Keratinocyte (primary cell): ENCODE measurements around the gene PUS3. TPM values are rescaled to one million over a fixed set of nuclear protein-coding genes. Genes with fewer than 3 reads are reported as not detected.
"Not testable (repeated sequence)": the region's sequence is repeated elsewhere in the genome, so short reads cannot be mapped to it uniquely, and the experiment has no call there.

Experiments
- DNase-seq: peaks from one replicate; pipeline ENCODE4 v3.0.0-alpha.2; 2011; ENCODE audit warnings: low read depth, missing footprints, low spot score
- FAIRE-seq: peaks from 2 replicates; lab custom pipeline; 2011; peaks lifted over from hg19 to GRCh38; lab: Jason Lieb, UNC
- H2AFZ ChIP-seq: 2 replicates; pipeline ENCODE4 v1.6.0; 2012; ENCODE audit warnings: low read length, control low read depth, inconsistent platforms; ENCODE audit not compliant: control insufficient read depth
- H3K27ac ChIP-seq: 2 replicates; pipeline ENCODE4 v1.5.1; 2011; ENCODE audit warnings: low read length; ENCODE audit not compliant: control insufficient read depth, insufficient read depth
- H3K27me3 ChIP-seq: 3 replicates; pipeline ENCODE4 v1.6.0; 2011; ENCODE audit warnings: low read length; ENCODE audit not compliant: control insufficient read depth, insufficient read depth; ENCODE audit errors: extremely low read depth
- H3K36me3 ChIP-seq, 2 experiments: 2 replicates in 1 of 2; 3 replicates in 1 of 2; pipeline ENCODE4 v1.5.1; 2011; ENCODE audit warnings: low read length in 2 of 2, mild to moderate bottlenecking in 1 of 2; ENCODE audit not compliant: control insufficient read depth in 2 of 2, insufficient read depth in 2 of 2; ENCODE audit errors: extremely low read depth in 1 of 2
- H3K4me1 ChIP-seq: 3 replicates; pipeline ENCODE4 v1.5.1; 2011; ENCODE audit warnings: low read length; ENCODE audit not compliant: control insufficient read depth, insufficient read depth; ENCODE audit errors: extremely low read depth
- H3K4me2 ChIP-seq: 3 replicates; pipeline ENCODE4 v1.6.0; 2011; ENCODE audit warnings: low read depth, low read length; ENCODE audit not compliant: control insufficient read depth, insufficient read depth; ENCODE audit errors: extremely low read depth
- H3K4me3 ChIP-seq, 3 experiments: fragments of 200-600 bp in 1 of 3; sonication (generic) in 1 of 3; 2 replicates in 2 of 3; 3 replicates in 1 of 3; pipeline ENCODE4 v1.5.1; 2011 to 2016; ENCODE audit warnings: low read length in 3 of 3, mild to moderate bottlenecking in 3 of 3, control low read depth in 2 of 3, inconsistent platforms in 1 of 3, low read depth in 1 of 3, mixed read lengths in 1 of 3, mixed run types in 1 of 3, moderate library complexity in 1 of 3; ENCODE audit not compliant: control insufficient read depth in 2 of 3, insufficient read depth in 2 of 3; ENCODE audit errors: extremely low read depth in 1 of 3
- H3K79me2 ChIP-seq: 2 replicates; pipeline ENCODE4 v1.6.0; 2012; ENCODE audit warnings: low read length; ENCODE audit not compliant: control insufficient read depth, insufficient read depth
- H3K9ac ChIP-seq: 3 replicates; pipeline ENCODE4 v1.6.0; 2011; ENCODE audit warnings: low read length; ENCODE audit not compliant: control insufficient read depth, insufficient read depth; ENCODE audit errors: extremely low read depth
- H3K9me1 ChIP-seq: 3 replicates; pipeline ENCODE4 v1.6.0; 2011; ENCODE audit warnings: low read length; ENCODE audit not compliant: control insufficient read depth, insufficient read depth; ENCODE audit errors: extremely low read depth
- H3K9me3 ChIP-seq: 2 replicates; pipeline ENCODE4 v1.5.1; 2012; ENCODE audit warnings: low read depth, low read length; ENCODE audit not compliant: control insufficient read depth
- H4K20me1 ChIP-seq: 3 replicates; pipeline ENCODE4 v1.6.0; 2011; ENCODE audit warnings: low read length; ENCODE audit not compliant: control insufficient read depth, insufficient read depth; ENCODE audit errors: extremely low read depth
- EZH2 ChIP-seq: IDR thresholded peaks from one replicate; pipeline ENCODE4 v1.6.1; 2012; ENCODE audit warnings: inconsistent platforms, mild to moderate bottlenecking, low read length, moderate library complexity
- dilution Hi-C: fragments of 300-500 bp; cut with MboI; formaldehyde crosslinking; loops from one replicate; pipeline ENCODE4 v1.7.0; 2020; ENCODE audit warnings: low sequenced_read_pairs; ENCODE audit not compliant: extremely low pct_ligation_motif_present
- polyA plus RNA-seq, 5 experiments: library from polyadenylated mRNA; depleted of rRNA in 3 of 5; stranded (reverse) in 3 of 5; stranded (forward) in 1 of 5; unstranded in 1 of 5; fragments of >200 nt; gene quantifications; 1 replicate in 1 of 5; 2 replicates in 3 of 5; 3 replicates in 1 of 5; pipeline versions ENCODE4 v1.2.1 to v1.2.3, GENCODE V29; 2011 to 2012; ENCODE audit warnings: missing spikeins in 2 of 5, low read depth in 1 of 5, low replicate concordance in 1 of 5
- TF ChIP-seq, protein P1 (sequence below), 3 experiments: IDR thresholded peaks in 1 of 3; conservative IDR thresholded peaks in 1 of 3; optimal IDR thresholded peaks in 1 of 3; 2 replicates in 2 of 3; 3 replicates in 1 of 3; pipeline versions ENCODE3 to v1.5.1; 2011; ENCODE audit warnings: low read length in 3 of 3, mild to moderate bottlenecking in 3 of 3, moderate library complexity in 2 of 3, control low read depth in 1 of 3, inconsistent platforms in 1 of 3; ENCODE audit not compliant: insufficient read depth in 2 of 3; ENCODE audit errors: extremely low read depth in 1 of 3

The PUS3 gene
- polyA plus RNA-seq, 1 donor (not counting 4 experiments of a cell fraction or from before 2014, with no cell fraction given) = 11.8 TPM

DNA sequence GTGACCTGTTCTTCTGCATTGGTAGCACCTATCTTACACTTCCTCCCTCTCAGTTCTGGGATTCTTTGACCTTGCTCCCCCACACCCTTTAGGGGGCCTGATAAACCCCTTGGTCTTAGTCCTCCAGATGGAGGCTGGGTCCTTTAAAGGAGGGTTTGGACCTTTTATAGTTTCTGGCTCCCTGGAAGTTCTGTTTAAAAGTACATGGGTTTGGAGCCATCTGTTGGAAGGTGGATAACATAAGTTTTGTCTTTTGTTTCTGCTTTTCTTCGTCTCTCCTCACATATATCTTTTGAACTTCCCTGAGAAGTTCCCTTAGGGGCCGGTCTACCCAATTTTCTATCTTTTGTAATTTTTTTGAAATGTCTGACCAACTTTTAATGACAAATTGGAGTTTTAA is 33.5 kb downstream of the PUS3 start:
- H3K4me2 ChIP-seq = no peak overlapping the region
- H2AFZ ChIP-seq = no peak overlapping the region
- no peaks in the 10 kb centered on the region for H3K9me1 ChIP-seq
- no peaks in the 10 kb centered on the region for H3K4me1 ChIP-seq
- H3K4me3 ChIP-seq = no peak overlapping the region
- H3K36me3 ChIP-seq = no peaks in the 10 kb centered on the region
- H3K27me3 ChIP-seq = no peaks in the 10 kb centered on the region
- FAIRE-seq (no peak), DNase-seq (no peak)
- H3K27ac ChIP-seq = no peak overlapping the region
- H3K9me3 ChIP-seq = no peaks in the 10 kb centered on the region
- no peak overlapping the region for H3K9ac ChIP-seq
- dilution Hi-C loops = no loop called here
- no peaks in the 10 kb centered on the region for H3K79me2 ChIP-seq
- H4K20me1 ChIP-seq = no peaks in the 10 kb centered on the region
- TF ChIP-seq, protein P1, sequence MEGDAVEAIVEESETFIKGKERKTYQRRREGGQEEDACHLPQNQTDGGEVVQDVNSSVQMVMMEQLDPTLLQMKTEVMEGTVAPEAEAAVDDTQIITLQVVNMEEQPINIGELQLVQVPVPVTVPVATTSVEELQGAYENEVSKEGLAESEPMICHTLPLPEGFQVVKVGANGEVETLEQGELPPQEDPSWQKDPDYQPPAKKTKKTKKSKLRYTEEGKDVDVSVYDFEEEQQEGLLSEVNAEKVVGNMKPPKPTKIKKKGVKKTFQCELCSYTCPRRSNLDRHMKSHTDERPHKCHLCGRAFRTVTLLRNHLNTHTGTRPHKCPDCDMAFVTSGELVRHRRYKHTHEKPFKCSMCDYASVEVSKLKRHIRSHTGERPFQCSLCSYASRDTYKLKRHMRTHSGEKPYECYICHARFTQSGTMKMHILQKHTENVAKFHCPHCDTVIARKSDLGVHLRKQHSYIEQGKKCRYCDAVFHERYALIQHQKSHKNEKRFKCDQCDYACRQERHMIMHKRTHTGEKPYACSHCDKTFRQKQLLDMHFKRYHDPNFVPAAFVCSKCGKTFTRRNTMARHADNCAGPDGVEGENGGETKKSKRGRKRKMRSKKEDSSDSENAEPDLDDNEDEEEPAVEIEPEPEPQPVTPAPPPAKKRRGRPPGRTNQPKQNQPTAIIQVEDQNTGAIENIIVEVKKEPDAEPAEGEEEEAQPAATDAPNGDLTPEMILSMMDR (optimal IDR thresholded peaks at IDR 0.05 in 1 of 3, IDR thresholded peaks at IDR 0.05 in 1 of 3, conservative IDR thresholded peaks at IDR 0.05 in 1 of 3; ENCODE audit: extremely low read depth in 1 of 3, insufficient read depth in 2 of 3, low read length in 3 of 3) = no peak
- no peak for TF ChIP-seq EZH2

DNA sequence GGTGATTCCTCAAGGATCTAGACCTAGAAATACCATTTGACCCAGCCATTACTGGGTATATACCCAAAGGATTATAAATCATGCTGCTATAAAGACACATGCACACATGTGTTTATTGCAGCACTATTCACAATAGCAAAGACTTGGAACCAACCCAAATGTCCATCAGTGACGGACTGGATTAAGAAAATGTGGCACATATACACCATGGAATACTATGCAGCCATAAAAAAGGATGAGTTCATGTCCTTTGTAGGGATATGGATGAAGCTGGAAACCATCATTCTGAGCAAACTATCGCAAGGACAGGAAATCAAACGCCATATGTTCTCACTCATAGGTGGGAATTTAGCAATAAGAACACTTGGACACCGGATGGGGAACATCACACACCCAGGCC is 37.7 kb downstream of the PUS3 start:
- H3K9me3 ChIP-seq, FAIRE-seq, H3K4me3 ChIP-seq, H3K27me3 ChIP-seq, H3K9ac ChIP-seq, H2AFZ ChIP-seq, H3K4me2 ChIP-seq, dilution Hi-C loops, H4K20me1 ChIP-seq, H3K27ac ChIP-seq, H3K9me1 ChIP-seq, H3K4me1 ChIP-seq, H3K79me2 ChIP-seq, DNase-seq, H3K36me3 ChIP-seq: not testable (repeated sequence)

DNA sequence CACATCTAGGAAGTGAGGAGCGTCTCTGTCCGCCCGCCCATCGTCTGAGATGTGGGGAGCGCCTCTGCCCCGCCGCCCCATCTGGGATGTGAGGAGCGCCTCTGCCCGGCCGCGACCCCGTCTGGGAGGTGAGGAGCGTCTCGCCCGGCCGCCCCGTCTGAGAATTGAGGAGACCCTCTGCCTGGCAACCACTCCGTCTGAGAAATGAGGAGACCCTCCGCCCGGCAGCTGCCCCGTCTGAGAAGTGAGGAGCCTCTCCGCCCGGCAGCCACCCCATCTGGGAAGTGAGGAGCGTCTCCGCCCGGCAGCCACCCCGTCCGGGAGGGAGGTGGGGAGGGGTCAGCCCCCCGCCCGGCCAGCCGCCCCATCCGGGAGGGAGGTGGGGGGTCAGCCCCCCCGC is 40.2 kb downstream of the PUS3 start:
- FAIRE-seq, dilution Hi-C loops: not testable (repeated sequence)

DNA sequence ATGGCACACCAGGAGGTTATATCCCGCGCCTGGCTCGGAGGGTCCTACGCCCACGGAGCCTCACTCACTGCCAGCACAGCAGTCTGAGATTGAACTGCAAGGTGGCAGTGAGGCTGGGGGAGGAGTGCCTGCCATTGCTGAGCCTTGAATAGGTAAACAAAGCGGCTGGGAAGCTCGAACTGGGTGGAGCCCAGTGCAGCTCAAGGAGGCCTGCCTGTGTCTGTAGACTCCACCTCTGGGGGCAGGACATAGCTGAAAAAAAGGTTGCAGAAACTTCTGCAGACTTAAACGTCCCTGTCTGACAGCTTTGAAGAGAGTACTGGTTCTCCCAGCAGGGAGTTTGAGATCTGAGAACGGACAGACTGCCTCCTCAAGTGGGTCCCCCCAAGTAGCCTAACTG is 45.3 kb downstream of the PUS3 start:
- H3K9ac ChIP-seq, H3K4me3 ChIP-seq, H3K27ac ChIP-seq, dilution Hi-C loops, H3K9me3 ChIP-seq, H3K36me3 ChIP-seq, H2AFZ ChIP-seq, H3K79me2 ChIP-seq, H3K9me1 ChIP-seq, H3K4me2 ChIP-seq, H4K20me1 ChIP-seq, H3K4me1 ChIP-seq, DNase-seq, FAIRE-seq, H3K27me3 ChIP-seq: not testable (repeated sequence)

More for the DNA sequence above, 40.2 kb downstream of the PUS3 start:
- DNase-seq, H3K27ac ChIP-seq, H3K4me2 ChIP-seq, H3K36me3 ChIP-seq, H3K4me1 ChIP-seq, H3K9me3 ChIP-seq, H2AFZ ChIP-seq, H3K79me2 ChIP-seq, H3K9ac ChIP-seq, H3K9me1 ChIP-seq, H3K4me3 ChIP-seq, H4K20me1 ChIP-seq, H3K27me3 ChIP-seq: not testable (repeated sequence)
